Neural cell (in vitro differentiated cells): ENCODE data around the gene SYT17. TPM values are rescaled to one million over a fixed set of nuclear protein-coding genes. Genes with fewer than 3 reads are reported as not detected.

Source experiments
- H2AFZ ChIP-seq: fragments of 200-600, 300-800 bp; sonication (generic), shearing (Covaris generic); 2 replicates; pipeline ENCODE4 v1.6.0; 2014; ENCODE audit warnings: low read depth, mild to moderate bottlenecking, antibody characterized with exemption, low read length, moderate library complexity
- H3F3A ChIP-seq: fragments of 200-600 bp; shearing (Covaris generic); 2 replicates; pipeline ENCODE4 v1.6.1; 2016; ENCODE audit warnings: mild to moderate bottlenecking, moderate library complexity, mixed read lengths, antibody characterized with exemption, low read length; ENCODE audit not compliant: insufficient read depth, poor library complexity, severe bottlenecking
- H3K27ac ChIP-seq: fragments of 200-600, 300-800 bp; sonication (generic), shearing (Covaris generic); 2 replicates; pipeline ENCODE4 v1.5.1; 2014; ENCODE audit warnings: mild to moderate bottlenecking, low read length, moderate library complexity
- H3K27me3 ChIP-seq: fragments of 300-800, 200-600 bp; sonication (generic), shearing (Covaris generic); 2 replicates; pipeline ENCODE4 v1.6.0; 2014; ENCODE audit warnings: mild to moderate bottlenecking, low read depth, low read length, moderate library complexity; ENCODE audit not compliant: insufficient read depth
- H3K36me3 ChIP-seq: fragments of 300-800, 200-600 bp; sonication (generic), shearing (Covaris generic); 2 replicates; pipeline ENCODE4 v1.5.1; 2014; ENCODE audit warnings: mild to moderate bottlenecking, antibody characterized with exemption, low read length, moderate library complexity; ENCODE audit not compliant: insufficient read depth
- H3K4me2 ChIP-seq: fragments of 300-800, 200-600 bp; sonication (generic), shearing (Covaris generic); 2 replicates; pipeline ENCODE4 v1.6.0; 2014; ENCODE audit warnings: mild to moderate bottlenecking, low read length
- H3K4me3 ChIP-seq: fragments of 300-800, 200-600 bp; sonication (generic), shearing (Covaris generic); 2 replicates; pipeline ENCODE4 v1.5.1; 2014; ENCODE audit warnings: mild to moderate bottlenecking, low read length, moderate library complexity
- H3K79me2 ChIP-seq: fragments of 200-600 bp; shearing (Covaris generic); replicated peaks from 2 replicates; pipeline ENCODE4 v1.6.0; 2014; ENCODE audit warnings: mild to moderate bottlenecking, low read length, moderate library complexity; ENCODE audit not compliant: insufficient read depth
- H3K9ac ChIP-seq: fragments of 300-800, 200-600 bp; sonication (generic), shearing (Covaris generic); 2 replicates; pipeline ENCODE4 v1.6.1; 2016; ENCODE audit warnings: mild to moderate bottlenecking, low read length, mixed read lengths
- H3K9me2 ChIP-seq: fragments of 200-600 bp; shearing (Covaris generic); 2 replicates; pipeline ENCODE4 v1.6.1; 2016; ENCODE audit warnings: mild to moderate bottlenecking, low read length, mixed read lengths; ENCODE audit not compliant: insufficient read depth
- H3K9me3 ChIP-seq: fragments of 200-600, 300-800 bp; sonication (generic), shearing (Covaris generic); 2 replicates; pipeline ENCODE4 v1.6.1; 2016; ENCODE audit warnings: mild to moderate bottlenecking, mixed run types, low read length, moderate library complexity, mixed read lengths
- H4K20me1 ChIP-seq: fragments of 200-600 bp; shearing (Covaris generic); 2 replicates; pipeline ENCODE4 v1.6.1; 2016; ENCODE audit warnings: mild to moderate bottlenecking, mixed run types; ENCODE audit not compliant: insufficient read depth
- CTCF ChIP-seq: fragments of 450-650 bp; IDR thresholded peaks from 2 replicates; pipeline ENCODE4 v1.5.1; 2014; ENCODE audit warnings: antibody characterized with exemption, mild to moderate bottlenecking, moderate library complexity; ENCODE audit not compliant: poor library complexity, severe bottlenecking
- EP300 ChIP-seq: fragments of 450-650 bp; conservative IDR thresholded peaks from 2 replicates; pipeline ENCODE4 v1.6.1; 2014; ENCODE audit warnings: antibody characterized with exemption, mild to moderate bottlenecking, moderate library complexity; ENCODE audit not compliant: poor library complexity, severe bottlenecking
- EZH2 ChIP-seq: fragments of 200-600, 300-800 bp; shearing (Covaris generic), sonication (generic); IDR thresholded peaks from 2 replicates; pipeline ENCODE4 v1.6.1; 2014; ENCODE audit warnings: antibody characterized with exemption, low read length, borderline replicate concordance, mild to moderate bottlenecking; ENCODE audit not compliant: insufficient read depth, poor library complexity, severe bottlenecking
- MXI1 ChIP-seq: fragments of 450-650 bp; conservative IDR thresholded peaks from 2 replicates; pipeline ENCODE4 v1.6.1; 2014; ENCODE audit warnings: antibody characterized with exemption, mild to moderate bottlenecking; ENCODE audit not compliant: poor library complexity, severe bottlenecking
- POLR2AphosphoS5 ChIP-seq: IDR thresholded peaks from 2 replicates; pipeline ENCODE4 v1.6.1; 2012
- RAD21 ChIP-seq: fragments of 450-650 bp; conservative IDR thresholded peaks from 2 replicates; pipeline ENCODE4 v1.6.1; 2014; ENCODE audit warnings: antibody characterized with exemption, mild to moderate bottlenecking, moderate library complexity
- REST ChIP-seq: IDR thresholded peaks from 2 replicates; pipeline ENCODE4 v1.6.1; 2012; ENCODE audit warnings: borderline replicate concordance
- SMC3 ChIP-seq: fragments of 450-650 bp; conservative IDR thresholded peaks from 2 replicates; pipeline ENCODE4 v1.6.1; 2014; ENCODE audit warnings: antibody characterized with exemption, mild to moderate bottlenecking, moderate library complexity; ENCODE audit not compliant: poor library complexity
- polyA plus RNA-seq: library from polyadenylated mRNA; depleted of rRNA; stranded (reverse); fragments of >200 nt; gene quantifications from 2 replicates; pipeline ENCODE4 v1.2.3, GENCODE V29; 2014

Gene SYT17
- polyA plus RNA-seq, 1 donor from 2014 or later: 3.0 TPM

GRCh38 chr16:19289811-19290485, 121.9 kb downstream of the SYT17 start:
- H3K4me2 ChIP-seq: no peak overlapping the region

GRCh38 chr16:19290860-19291259, 122.8 kb downstream of the SYT17 start:
- Histone ChIP-seq H3K4me2 (no peak overlapping the region), H4K20me1 (no peaks in the 10 kb centered on the region), H3K27ac (no peak overlapping the region)

More at GRCh38 chr16:19289811-19290485, 121.9 kb downstream of the SYT17 start:
- H3K36me3 ChIP-seq: no peaks in the 10 kb centered on the region
- H3K79me2 ChIP-seq: no peaks in the 10 kb centered on the region
- H4K20me1 ChIP-seq: no peaks in the 10 kb centered on the region
- TF ChIP-seq EZH2 (no peak), MXI1 (no peak), RAD21 (no peak)
- no peaks in the 10 kb centered on the region for H3F3A ChIP-seq
- H3K9me2 ChIP-seq: no peaks in the 10 kb centered on the region
- H3K27me3 ChIP-seq: no peaks in the 10 kb centered on the region
- no peak overlapping the region for H2AFZ ChIP-seq
- H3K9ac ChIP-seq: no peak overlapping the region
- H3K9me3 ChIP-seq: no peaks in the 10 kb centered on the region
- H3K27ac ChIP-seq: no peak overlapping the region
- H3K4me3 ChIP-seq: no peak overlapping the region

More at GRCh38 chr16:19290860-19291259, 122.8 kb downstream of the SYT17 start:
- Histone ChIP-seq H3K79me2 (no peaks in the 10 kb centered on the region), H3K4me3 (no peak overlapping the region), H3F3A (no peaks in the 10 kb centered on the region), H3K27me3 (no peaks in the 10 kb centered on the region), H3K36me3 (no peaks in the 10 kb centered on the region), H3K9ac (no peak overlapping the region), H2AFZ (no peak overlapping the region), H3K9me2 (no peaks in the 10 kb centered on the region), H3K9me3 (no peaks in the 10 kb centered on the region)
- TF ChIP-seq CTCF (no peak), SMC3 (no peak), REST (no peak), RAD21 (no peak), EP300 (no peak), POLR2AphosphoS5 (no peak), EZH2 (no peak)
